Thoracic aorta (tissue), 2 donors: ENCODE results near the gene FER. TPM values are rescaled to one million over a fixed set of nuclear protein-coding genes. Genes with fewer than 3 reads are reported as not detected.
"Not testable (repeated sequence)": the region's sequence is repeated elsewhere in the genome, so short reads cannot be mapped to it uniquely, and the experiment has no call there.

Experiments used
- ATAC-seq: fragments of 150-250 bp; one replicate; pipeline ENCODE4 v1.8.0; 2017; ENCODE audit warnings: low read depth; ENCODE audit not compliant: insufficient number of reproducible peaks, low FRiP score
- DNase-seq: peaks from one replicate; pipeline ENCODE4 v3.0.0-alpha.2; 2020; ENCODE audit warnings: low spot score
- H3K27ac ChIP-seq, 2 donors: fragments of 200-600 bp; sonication (generic); 1 replicate in 1 of 2; 2 replicates in 1 of 2; pipeline ENCODE4 v1.5.1; 2016; ENCODE audit warnings: mild to moderate bottlenecking in 2 of 2, moderate library complexity in 2 of 2
- H3K27me3 ChIP-seq: fragments of 200-600 bp; sonication (generic); replicated peaks from 2 replicates; pipeline ENCODE4 v1.6.0; 2016; ENCODE audit warnings: mild to moderate bottlenecking; ENCODE audit not compliant: insufficient read depth
- H3K36me3 ChIP-seq: fragments of 200-600 bp; sonication (generic); one replicate; pipeline ENCODE4 v1.5.1; 2016
- H3K4me1 ChIP-seq, 2 donors: fragments of 200-600 bp; sonication (generic); 1 replicate in 1 of 2; 2 replicates in 1 of 2; pipeline versions ENCODE4 v1.5.1 to v1.6.0; 2016; ENCODE audit warnings: low read depth in 2 of 2, mild to moderate bottlenecking in 1 of 2; ENCODE audit not compliant: control insufficient read depth in 1 of 2
- H3K4me3 ChIP-seq: fragments of 200-600 bp; sonication (generic); 2 replicates; pipeline ENCODE4 v1.5.1; 2016; ENCODE audit warnings: mild to moderate bottlenecking
- H3K9me3 ChIP-seq: fragments of 200-600 bp; sonication (generic); 2 replicates; pipeline ENCODE4 v1.5.1; 2016
- total RNA-seq, 2 donors: library from RNA; depleted of rRNA; stranded (reverse); fragments of >200 nt; gene quantifications; one replicate each; pipeline versions ENCODE4 v1.1.0 to v1.2.3, GENCODE V29; 2016
- TF ChIP-seq, protein P1 (sequence below): fragments of 200-600 bp; sonication (generic); IDR thresholded peaks from one replicate; pipeline ENCODE4 v1.5.1; 2019; ENCODE audit warnings: antibody characterized with exemption

FER gene
- total RNA-seq, 2 donors from 2014 or later = 15.6 to 38.1 TPM

DNA sequence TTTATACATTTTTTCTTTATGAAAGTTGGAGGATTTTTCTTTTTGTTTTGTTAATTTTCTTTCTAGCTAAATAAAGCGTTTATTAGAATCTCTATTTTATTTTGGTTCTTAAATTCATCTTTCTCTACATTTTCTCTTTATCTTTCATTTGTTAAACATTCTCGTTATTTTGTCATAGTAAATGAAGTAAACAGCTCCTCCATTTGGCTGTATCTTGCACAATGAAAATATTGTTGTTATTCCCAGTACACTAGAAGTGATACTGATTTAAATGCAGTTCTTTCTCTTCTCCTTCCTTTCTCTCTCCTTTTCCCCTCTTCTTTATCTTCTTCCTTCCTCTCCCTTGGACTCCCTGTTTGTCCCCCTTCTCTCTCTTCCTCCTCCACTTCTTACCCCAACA, 88.8 kb downstream of the FER start:
- H3K36me3 ChIP-seq = peaks cover 2% of the 10 kb centered on the region
- ATAC-seq = no peak
- H3K4me1 ChIP-seq = no peaks in the 10 kb centered on the region
- H3K27me3 ChIP-seq = no peaks in the 10 kb centered on the region
- no peak overlapping the region for H3K4me3 ChIP-seq
- H3K9me3 ChIP-seq = no peaks in the 10 kb centered on the region
- no peak overlapping the region for H3K27ac ChIP-seq
- TF ChIP-seq, protein P1, sequence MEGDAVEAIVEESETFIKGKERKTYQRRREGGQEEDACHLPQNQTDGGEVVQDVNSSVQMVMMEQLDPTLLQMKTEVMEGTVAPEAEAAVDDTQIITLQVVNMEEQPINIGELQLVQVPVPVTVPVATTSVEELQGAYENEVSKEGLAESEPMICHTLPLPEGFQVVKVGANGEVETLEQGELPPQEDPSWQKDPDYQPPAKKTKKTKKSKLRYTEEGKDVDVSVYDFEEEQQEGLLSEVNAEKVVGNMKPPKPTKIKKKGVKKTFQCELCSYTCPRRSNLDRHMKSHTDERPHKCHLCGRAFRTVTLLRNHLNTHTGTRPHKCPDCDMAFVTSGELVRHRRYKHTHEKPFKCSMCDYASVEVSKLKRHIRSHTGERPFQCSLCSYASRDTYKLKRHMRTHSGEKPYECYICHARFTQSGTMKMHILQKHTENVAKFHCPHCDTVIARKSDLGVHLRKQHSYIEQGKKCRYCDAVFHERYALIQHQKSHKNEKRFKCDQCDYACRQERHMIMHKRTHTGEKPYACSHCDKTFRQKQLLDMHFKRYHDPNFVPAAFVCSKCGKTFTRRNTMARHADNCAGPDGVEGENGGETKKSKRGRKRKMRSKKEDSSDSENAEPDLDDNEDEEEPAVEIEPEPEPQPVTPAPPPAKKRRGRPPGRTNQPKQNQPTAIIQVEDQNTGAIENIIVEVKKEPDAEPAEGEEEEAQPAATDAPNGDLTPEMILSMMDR = no peak
- DNase-seq = no peak

DNA sequence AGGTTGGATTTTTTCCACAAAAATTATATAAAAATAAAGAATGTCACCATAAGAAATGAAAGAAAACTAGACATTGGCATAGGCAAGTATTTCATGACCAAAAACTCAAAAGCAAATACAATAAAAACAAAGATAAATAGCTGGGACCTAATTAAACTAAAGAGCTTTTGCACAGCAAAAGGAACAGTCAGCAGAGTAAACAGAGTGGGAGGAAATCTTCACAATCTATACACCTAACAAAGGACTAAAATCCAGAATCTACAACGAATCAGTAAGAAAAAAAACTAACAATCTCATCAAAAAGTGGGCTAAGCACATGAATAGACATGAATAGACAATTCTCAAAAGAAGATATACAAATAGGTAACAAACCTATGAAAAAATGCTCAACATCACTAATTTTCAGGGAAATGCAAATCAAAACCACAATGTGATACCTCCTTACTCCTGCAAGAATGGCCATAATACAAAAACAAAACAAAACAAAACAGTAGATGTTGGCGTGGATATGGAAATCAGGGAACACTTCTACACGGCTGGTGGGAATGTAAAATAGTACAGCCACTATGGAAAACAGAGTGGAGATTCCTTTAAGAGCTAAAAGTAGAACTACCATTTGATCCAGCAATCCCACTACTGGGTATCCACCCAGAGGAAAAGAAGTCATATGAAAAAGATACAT, 94.7 kb downstream of the FER start:
- H3K4me3 ChIP-seq, H3K27me3 ChIP-seq, DNase-seq, H3K4me1 ChIP-seq, H3K9me3 ChIP-seq, H3K36me3 ChIP-seq, H3K27ac ChIP-seq, ATAC-seq: not testable (repeated sequence)

DNA sequence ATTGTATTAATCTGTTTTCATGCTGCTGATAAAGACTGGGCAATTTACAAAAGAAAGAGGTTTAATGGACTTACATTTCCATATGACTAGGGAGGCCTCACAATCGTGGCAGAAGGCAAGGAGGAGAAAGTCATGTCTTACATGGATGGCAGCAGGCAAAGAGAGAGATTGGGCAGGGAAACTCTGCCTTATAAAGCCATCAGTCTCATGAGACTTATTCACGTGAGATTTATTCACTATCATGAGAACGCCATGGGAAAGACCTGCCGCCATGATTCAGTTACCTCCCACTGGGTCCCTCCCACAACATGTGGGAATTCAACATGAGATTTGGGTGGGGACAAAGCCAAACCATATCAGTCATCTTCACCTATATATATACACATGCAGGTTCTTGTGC, 103.4 kb downstream of the FER start:
- not testable (repeated sequence) for DNase-seq, H3K27me3 ChIP-seq, H3K9me3 ChIP-seq, H3K27ac ChIP-seq, H3K4me3 ChIP-seq, H3K4me1 ChIP-seq, ATAC-seq, H3K36me3 ChIP-seq

DNA sequence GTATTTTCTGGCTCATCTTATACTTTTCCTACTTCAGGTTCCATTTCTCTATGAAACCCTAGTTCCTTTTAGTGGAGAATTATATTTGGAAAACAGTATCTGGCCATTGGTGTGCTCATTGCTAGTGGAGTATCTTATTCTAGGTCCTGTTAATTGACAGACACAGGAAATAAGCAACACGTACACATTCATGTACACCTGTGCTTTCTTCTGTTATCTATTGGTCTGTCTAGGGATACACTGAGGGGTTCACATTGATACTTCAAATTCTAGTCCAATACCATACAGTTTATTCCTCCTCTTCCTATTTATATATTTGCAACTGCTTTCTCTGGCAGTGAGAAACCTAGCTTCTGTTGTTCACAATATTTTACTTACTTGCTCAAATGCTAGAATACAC, 110.2 kb downstream of the FER start:
- DNase-seq (no peak), ATAC-seq (no peak)
- no peak overlapping the region for H3K4me3 ChIP-seq
- no peak overlapping the region for H3K27ac ChIP-seq
- H3K9me3 ChIP-seq = no peaks in the 10 kb centered on the region
- H3K27me3 ChIP-seq = no peaks in the 10 kb centered on the region
- no peaks in the 10 kb centered on the region for H3K4me1 ChIP-seq
- H3K36me3 ChIP-seq = no peaks in the 10 kb centered on the region
- TF ChIP-seq, protein P1 = no peak

DNA sequence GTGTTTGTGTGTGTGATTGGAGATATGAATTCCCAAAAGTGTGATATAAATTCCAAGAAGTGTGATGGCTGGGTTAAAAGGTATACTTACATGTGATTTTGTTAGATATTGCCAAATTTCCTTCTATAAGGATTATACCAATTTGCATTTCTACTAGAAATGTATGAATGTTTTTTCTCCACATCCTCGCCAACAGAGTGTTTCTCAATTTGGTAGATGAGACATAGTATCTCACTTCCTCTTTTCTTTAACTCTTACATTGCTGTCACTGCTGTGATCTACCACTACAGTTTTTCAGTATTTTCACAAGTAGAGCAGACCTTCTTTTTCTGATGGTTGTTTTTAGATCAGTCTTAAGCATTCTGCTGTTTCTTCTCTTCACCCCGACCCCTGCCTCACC, 111.3 kb downstream of the FER start:
- no peaks in the 10 kb centered on the region for H3K27me3 ChIP-seq
- no peak for DNase-seq
- TF ChIP-seq, protein P1 = no peak
- H3K4me3 ChIP-seq = no peak overlapping the region
- ATAC-seq = no peak
- no peaks in the 10 kb centered on the region for H3K36me3 ChIP-seq
- no peak overlapping the region for H3K27ac ChIP-seq
- H3K4me1 ChIP-seq = no peaks in the 10 kb centered on the region
- no peaks in the 10 kb centered on the region for H3K9me3 ChIP-seq

DNA sequence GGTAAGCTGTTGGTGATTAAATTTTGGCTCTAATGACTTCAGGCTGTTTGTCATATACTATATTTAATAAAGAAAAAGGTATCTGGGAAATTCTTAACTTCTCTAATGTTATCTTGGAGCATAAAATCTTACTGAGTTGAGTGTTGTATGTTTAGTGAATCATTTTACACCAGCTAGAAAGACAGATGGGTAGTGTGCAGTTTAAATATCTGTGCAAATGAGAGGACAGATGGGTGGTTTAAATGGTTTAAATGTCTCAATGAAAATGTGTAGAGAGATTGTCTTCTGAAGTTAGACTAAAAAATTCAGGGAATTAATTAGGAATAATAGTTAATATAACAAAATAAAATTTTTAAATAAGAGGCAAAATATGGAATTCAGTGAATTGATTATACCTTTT, 114.5 kb downstream of the FER start:
- Histone ChIP-seq H3K4me3 (no peak overlapping the region), H3K4me1 (no peaks in the 10 kb centered on the region), H3K36me3 (no peaks in the 10 kb centered on the region), H3K9me3 (no peaks in the 10 kb centered on the region), H3K27me3 (no peaks in the 10 kb centered on the region), H3K27ac (no peak overlapping the region)
- TF ChIP-seq, protein P1 = no peak
- DNase-seq (no peak), ATAC-seq (no peak)

DNA sequence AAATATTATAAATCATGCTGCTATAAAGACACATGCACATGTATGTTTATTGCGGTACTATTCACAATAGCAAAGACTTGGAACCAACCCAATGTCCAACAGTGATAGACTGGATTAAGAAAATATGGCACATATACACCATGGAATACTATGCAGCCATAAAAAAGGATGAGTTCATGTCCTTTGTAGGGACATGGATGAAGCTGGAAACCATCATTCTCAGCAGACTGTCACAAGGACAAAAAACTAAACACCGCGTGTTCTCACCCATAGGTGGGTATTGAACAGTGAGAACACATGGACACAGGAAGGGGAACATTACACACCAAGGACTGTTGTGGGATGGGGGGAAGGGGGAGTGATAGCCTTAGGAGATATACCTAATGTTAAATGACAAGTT, 118.4 kb downstream of the FER start:
- DNase-seq, H3K27ac ChIP-seq, ATAC-seq, H3K4me1 ChIP-seq, H3K36me3 ChIP-seq, H3K4me3 ChIP-seq, H3K27me3 ChIP-seq, H3K9me3 ChIP-seq: not testable (repeated sequence)
